Natural killer cell (primary cell): ENCODE measurements around the gene PDE4B. TPM values are rescaled to one million over a fixed set of nuclear protein-coding genes. Genes with fewer than 3 reads are reported as not detected.
"Not testable (repeated sequence)": the region's sequence is repeated elsewhere in the genome, so short reads cannot be mapped to it uniquely, and the experiment has no call there.

ENCODE experiments used
- ATAC-seq, 3 donors: fragments of 150-1000 bp in 2 of 3; fragments of 200-7000 bp in 1 of 3; cut with Tn5 transposase; 1 replicate in 1 of 3; 2 replicates in 2 of 3; pipeline ENCODE4 v1.10.0; 2021; ENCODE audit warnings: mild to moderate bottlenecking in 2 of 3, moderate library complexity in 2 of 3
- DNase-seq, 2 donors: peaks; one replicate each; pipeline versions ENCODE4 v3.0.0 to v3.0.0-alpha.2; 2013 to 2021; ENCODE audit warnings: mixed read lengths in 1 of 2
- H3K27ac ChIP-seq: one replicate; pipeline ENCODE4 v1.5.1; 2013; ENCODE audit warnings: mild to moderate bottlenecking, low read length
- H3K27me3 ChIP-seq: one replicate; pipeline ENCODE4 v1.6.1; 2013; ENCODE audit warnings: low read length; ENCODE audit not compliant: control insufficient read depth, insufficient read depth
- H3K36me3 ChIP-seq: one replicate; pipeline ENCODE4 v1.6.1; 2013; ENCODE audit warnings: low read length; ENCODE audit not compliant: control insufficient read depth, insufficient read depth
- H3K4me1 ChIP-seq: one replicate; pipeline ENCODE4 v1.6.1; 2013; ENCODE audit warnings: low read length; ENCODE audit not compliant: control insufficient read depth, insufficient read depth
- H3K4me3 ChIP-seq: one replicate; pipeline ENCODE4 v1.5.1; 2013; ENCODE audit warnings: low read length
- H3K9me3 ChIP-seq: one replicate; pipeline ENCODE4 v1.6.1; 2013; ENCODE audit warnings: low read length; ENCODE audit not compliant: control insufficient read depth, insufficient read depth
- H3K27ac Mint-ChIP-seq, 2 donors: one replicate each; pipeline ENCODE4 v1.8.0; 2022; ENCODE audit warnings: mild to moderate bottlenecking in 2 of 2, mixed read lengths in 2 of 2, moderate library complexity in 1 of 2
- H3K27me3 Mint-ChIP-seq, 2 donors: one replicate each; pipeline ENCODE4 v1.8.0; 2022; ENCODE audit warnings: low read depth in 2 of 2, mixed read lengths in 2 of 2
- H3K36me3 Mint-ChIP-seq: one replicate; pipeline ENCODE4 v1.8.0; 2022; ENCODE audit warnings: mixed read lengths
- H3K4me1 Mint-ChIP-seq, 2 donors: one replicate each; pipeline ENCODE4 v1.8.0; 2022; ENCODE audit warnings: mixed read lengths in 2 of 2
- H3K4me3 Mint-ChIP-seq: one replicate; pipeline ENCODE4 v1.8.0; 2022; ENCODE audit warnings: mild to moderate bottlenecking, moderate library complexity, mixed read lengths
- H3K9me3 Mint-ChIP-seq, 2 donors: one replicate each; pipeline ENCODE4 v1.8.0; 2022; ENCODE audit warnings: mixed read lengths in 2 of 2
- WGBS: methylation state at CpG from one replicate; pipeline ENCODE4 v1.1.7; 2013; ENCODE audit warnings: missing lambda C conversion rate; ENCODE audit not compliant: insufficient coverage; 5-methylcytosine and 5-hydroxymethylcytosine counted together
- intact Hi-C: fragments of 100-400 bp; cut with micrococcal nuclease; formaldehyde crosslinking; loops from one replicate; pipeline ENCODE4 v1.14.2; 2022
- total RNA-seq, 4 donors: library from RNA; stranded (reverse); fragments of 120-200 nt in 1 of 4; gene quantifications; one replicate each; pipeline versions ENCODE4 v1.2.3 to v1.2.4, GENCODE V29; 2013 to 2022
- TF ChIP-seq, protein P1 (sequence below): fragments of 200-600 bp; IDR thresholded peaks from one replicate; pipeline ENCODE4 v1.8.0; 2022; ENCODE audit warnings: antibody characterized with exemption

Gene PDE4B
- total RNA-seq, 3 donors from 2014 or later (not counting 1 experiment from before 2014, with no cell fraction given), result 18.0 to 42.4 (median 25.5) TPM

DNA sequence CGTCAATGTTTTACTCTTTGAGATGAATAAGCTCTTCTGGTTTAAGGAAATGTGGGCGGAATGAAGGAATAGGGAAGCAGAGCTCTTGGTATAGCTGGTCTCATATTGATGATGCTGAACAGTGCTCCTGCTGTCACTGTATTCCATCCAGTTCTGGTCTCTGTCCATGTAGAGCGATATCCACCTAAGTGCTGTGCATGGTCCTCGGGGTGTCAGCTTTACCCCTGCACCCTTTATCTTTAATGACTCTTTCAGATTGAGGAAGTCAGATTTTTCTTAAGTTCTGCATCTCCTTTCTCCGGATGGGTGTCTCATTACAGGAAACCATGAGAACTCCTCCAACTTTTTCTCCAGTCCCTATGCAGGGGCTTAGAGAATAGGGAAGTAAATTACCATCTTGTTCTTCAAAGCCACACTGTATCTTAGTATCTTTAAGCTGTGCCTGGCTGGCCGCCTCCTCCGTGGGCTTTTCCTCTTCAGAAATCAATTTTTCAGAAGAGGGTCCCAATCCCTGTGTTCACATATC, 52.9 kb downstream of the PDE4B start:
- 94% methylated on average over 6 of the region's 7 CpGs for WGBS
- Histone ChIP-seq H3K36me3 (no peaks in the 10 kb centered on the region), H3K27ac (no peak overlapping the region), H3K4me3 (no peak overlapping the region), H3K9me3 (no peaks in the 10 kb centered on the region), H3K27me3 (no peaks in the 10 kb centered on the region), H3K4me1 (no peaks in the 10 kb centered on the region)
- Mint-ChIP-seq H3K27me3 (no peaks in the 10 kb centered on the region), H3K27ac (no peak overlapping the region), H3K36me3 (no peaks in the 10 kb centered on the region), H3K4me3 (no peak overlapping the region), H3K4me1 (no peaks in the 10 kb centered on the region), H3K9me3 (peaks cover 2 to 5% of the 10 kb centered on the region in 2 donors)
- TF ChIP-seq, protein P1, sequence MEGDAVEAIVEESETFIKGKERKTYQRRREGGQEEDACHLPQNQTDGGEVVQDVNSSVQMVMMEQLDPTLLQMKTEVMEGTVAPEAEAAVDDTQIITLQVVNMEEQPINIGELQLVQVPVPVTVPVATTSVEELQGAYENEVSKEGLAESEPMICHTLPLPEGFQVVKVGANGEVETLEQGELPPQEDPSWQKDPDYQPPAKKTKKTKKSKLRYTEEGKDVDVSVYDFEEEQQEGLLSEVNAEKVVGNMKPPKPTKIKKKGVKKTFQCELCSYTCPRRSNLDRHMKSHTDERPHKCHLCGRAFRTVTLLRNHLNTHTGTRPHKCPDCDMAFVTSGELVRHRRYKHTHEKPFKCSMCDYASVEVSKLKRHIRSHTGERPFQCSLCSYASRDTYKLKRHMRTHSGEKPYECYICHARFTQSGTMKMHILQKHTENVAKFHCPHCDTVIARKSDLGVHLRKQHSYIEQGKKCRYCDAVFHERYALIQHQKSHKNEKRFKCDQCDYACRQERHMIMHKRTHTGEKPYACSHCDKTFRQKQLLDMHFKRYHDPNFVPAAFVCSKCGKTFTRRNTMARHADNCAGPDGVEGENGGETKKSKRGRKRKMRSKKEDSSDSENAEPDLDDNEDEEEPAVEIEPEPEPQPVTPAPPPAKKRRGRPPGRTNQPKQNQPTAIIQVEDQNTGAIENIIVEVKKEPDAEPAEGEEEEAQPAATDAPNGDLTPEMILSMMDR, result no peak
- intact Hi-C loops, result no loop called here
- ATAC-seq, result no peak
- DNase-seq, result no peak

DNA sequence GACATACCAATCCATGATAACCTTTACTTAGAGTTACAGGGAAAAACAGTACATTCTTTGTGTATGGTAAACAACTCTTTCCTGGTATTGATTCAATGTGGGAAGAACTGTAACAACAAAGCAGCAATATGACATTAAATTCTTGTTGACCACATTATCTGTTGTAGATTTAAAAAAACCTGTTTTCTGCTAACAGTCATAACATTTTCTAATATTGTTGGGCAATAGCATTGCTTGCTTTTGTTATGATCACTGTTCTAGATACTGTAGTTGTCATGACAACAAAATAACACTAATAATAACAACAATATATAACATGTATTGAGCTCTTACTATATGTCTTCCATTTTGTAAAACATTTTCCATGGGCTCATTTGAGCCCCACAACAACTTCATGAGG, 54.2 kb downstream of the PDE4B start:
- no peaks in the 10 kb centered on the region for H3K36me3 Mint-ChIP-seq
- Histone ChIP-seq H3K9me3 (no peaks in the 10 kb centered on the region), H3K4me3 (no peak overlapping the region), H3K27me3 (no peaks in the 10 kb centered on the region), H3K27ac (no peak overlapping the region), H3K36me3 (no peaks in the 10 kb centered on the region), H3K4me1 (no peaks in the 10 kb centered on the region)
- intact Hi-C loops, result no loop called here
- TF ChIP-seq, protein P1, result no peak
- no peaks in the 10 kb centered on the region for H3K27me3 Mint-ChIP-seq
- no peak for ATAC-seq
- no peak overlapping the region for H3K27ac Mint-ChIP-seq
- no peaks in the 10 kb centered on the region for H3K4me1 Mint-ChIP-seq
- no peak overlapping the region for H3K4me3 Mint-ChIP-seq
- no peak for DNase-seq
- H3K9me3 Mint-ChIP-seq, result peaks cover 3 to 4% of the 10 kb centered on the region in 2 donors

DNA sequence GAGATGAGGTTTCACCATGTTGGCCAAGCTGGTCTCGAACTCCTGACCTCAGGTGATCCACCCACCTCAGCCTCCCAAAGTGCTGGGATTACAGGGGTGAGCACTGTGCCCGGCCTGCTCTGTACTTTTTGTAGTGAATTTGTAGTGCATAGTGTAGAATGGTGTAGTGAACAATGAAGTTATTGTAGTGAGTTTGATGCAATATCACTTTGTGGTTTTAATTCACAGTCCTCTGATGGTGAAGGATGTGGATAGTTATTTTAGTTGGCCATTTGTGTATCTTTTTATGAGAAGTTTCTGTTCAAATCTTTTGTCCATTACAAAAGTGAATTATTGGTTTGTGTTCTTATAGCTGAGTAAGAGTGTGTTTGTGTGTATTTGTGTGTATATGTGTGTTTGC, 57.6 kb downstream of the PDE4B start:
- intact Hi-C loops, result no loop called here
- no peak overlapping the region for H3K27ac ChIP-seq
- no peaks in the 10 kb centered on the region for H3K36me3 ChIP-seq
- no peaks in the 10 kb centered on the region for H3K9me3 ChIP-seq
- TF ChIP-seq, protein P1, result no peak
- H3K4me1 ChIP-seq, result no peaks in the 10 kb centered on the region
- no peak for ATAC-seq
- no peak for DNase-seq
- Mint-ChIP-seq H3K27ac (no peak overlapping the region), H3K4me1 (no peaks in the 10 kb centered on the region), H3K9me3 (peaks cover 6% of the 10 kb centered on the region in 2 donors), H3K36me3 (no peaks in the 10 kb centered on the region), H3K27me3 (no peaks in the 10 kb centered on the region), H3K4me3 (no peak overlapping the region)
- H3K27me3 ChIP-seq, result no peaks in the 10 kb centered on the region
- H3K4me3 ChIP-seq, result no peak overlapping the region
- 86% methylated on average over 2 of the region's 2 CpGs for WGBS

DNA sequence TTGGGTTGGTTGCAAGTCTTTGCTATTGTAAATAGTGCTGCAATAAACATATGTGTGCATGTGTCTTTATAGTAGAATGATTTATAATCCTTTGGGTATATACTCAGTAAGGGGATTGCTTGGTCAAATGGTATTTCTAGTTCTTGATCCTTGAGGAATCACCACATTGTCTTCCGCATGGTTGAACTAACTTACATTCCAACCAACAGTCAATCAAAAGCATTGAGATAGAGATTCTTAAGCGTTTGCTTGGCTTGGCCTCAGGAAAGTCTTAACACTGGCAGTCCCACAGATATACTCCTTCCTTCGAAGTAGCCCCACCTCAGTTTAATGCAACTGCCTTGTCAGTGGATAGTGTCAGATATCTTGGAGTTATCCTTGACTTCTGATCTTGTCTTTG, 63.9 kb downstream of the PDE4B start:
- H3K27me3 ChIP-seq, H3K4me1 ChIP-seq, H3K9me3 ChIP-seq, DNase-seq, H3K4me3 Mint-ChIP-seq, H3K27me3 Mint-ChIP-seq, H3K4me3 ChIP-seq, H3K36me3 Mint-ChIP-seq, ATAC-seq, H3K36me3 ChIP-seq, H3K27ac ChIP-seq, H3K4me1 Mint-ChIP-seq, intact Hi-C loops, H3K9me3 Mint-ChIP-seq, H3K27ac Mint-ChIP-seq: not testable (repeated sequence)
- WGBS, result 100% methylated on average over 2 of the region's 3 CpGs
